Measurements from ENCODE around the gene PCSK5.

DNA sequence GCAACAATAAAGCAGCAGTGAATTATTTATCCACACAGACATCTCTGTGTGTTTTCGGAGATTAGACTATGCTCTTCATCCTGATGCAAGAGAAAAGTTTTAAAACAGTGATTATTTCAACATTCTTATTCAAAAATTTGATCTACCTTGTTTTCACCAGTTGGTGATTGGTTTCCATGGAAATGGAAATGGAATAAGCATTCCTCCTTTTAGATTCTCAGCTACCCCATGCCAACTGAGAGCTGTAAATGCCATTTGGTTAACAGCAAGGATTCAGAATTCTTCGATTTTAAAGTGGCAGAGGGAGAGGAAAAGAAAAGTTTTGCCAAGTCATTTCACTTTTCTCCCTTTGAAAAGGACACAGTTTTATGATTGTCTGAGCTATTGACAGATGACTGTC, 154.7 kb downstream of the PCSK5 start:
- TF ChIP-seq EZH2 (IDR thresholded peaks at IDR 0.05; ENCODE audit: low read length), result no peak
- TF ChIP-seq, protein P1, sequence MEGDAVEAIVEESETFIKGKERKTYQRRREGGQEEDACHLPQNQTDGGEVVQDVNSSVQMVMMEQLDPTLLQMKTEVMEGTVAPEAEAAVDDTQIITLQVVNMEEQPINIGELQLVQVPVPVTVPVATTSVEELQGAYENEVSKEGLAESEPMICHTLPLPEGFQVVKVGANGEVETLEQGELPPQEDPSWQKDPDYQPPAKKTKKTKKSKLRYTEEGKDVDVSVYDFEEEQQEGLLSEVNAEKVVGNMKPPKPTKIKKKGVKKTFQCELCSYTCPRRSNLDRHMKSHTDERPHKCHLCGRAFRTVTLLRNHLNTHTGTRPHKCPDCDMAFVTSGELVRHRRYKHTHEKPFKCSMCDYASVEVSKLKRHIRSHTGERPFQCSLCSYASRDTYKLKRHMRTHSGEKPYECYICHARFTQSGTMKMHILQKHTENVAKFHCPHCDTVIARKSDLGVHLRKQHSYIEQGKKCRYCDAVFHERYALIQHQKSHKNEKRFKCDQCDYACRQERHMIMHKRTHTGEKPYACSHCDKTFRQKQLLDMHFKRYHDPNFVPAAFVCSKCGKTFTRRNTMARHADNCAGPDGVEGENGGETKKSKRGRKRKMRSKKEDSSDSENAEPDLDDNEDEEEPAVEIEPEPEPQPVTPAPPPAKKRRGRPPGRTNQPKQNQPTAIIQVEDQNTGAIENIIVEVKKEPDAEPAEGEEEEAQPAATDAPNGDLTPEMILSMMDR (optimal IDR thresholded peaks at IDR 0.05 in 1 of 3, IDR thresholded peaks at IDR 0.05 in 1 of 3, conservative IDR thresholded peaks at IDR 0.05 in 1 of 3; ENCODE audit: extremely low read depth in 1 of 3, insufficient read depth in 2 of 3, low read length in 3 of 3), result no peak
